GM15510 (cell line): ENCODE measurements around the gene NAT8L.

Experiments used
- POLR2A ChIP-seq: IDR thresholded peaks from 3 replicates; pipeline ENCODE4 v1.6.1; 2011; ENCODE audit warnings: borderline replicate concordance; ENCODE audit not compliant: insufficient read length; ENCODE audit errors: extremely low read depth

NAT8L gene

GRCh38 chr4:2044542-2045517 is 14.3 kb upstream of the NAT8L start:
- TF ChIP-seq POLR2A = no peak

GRCh38 chr4:2045518-2045951 is 13.6 kb upstream of the NAT8L start:
- TF ChIP-seq POLR2A = no peak

GRCh38 chr4:2046031-2046961 is 12.8 kb upstream of the NAT8L start:
- TF ChIP-seq POLR2A = no peak

- no peak for TF ChIP-seq POLR2A
Measured at GRCh38 chr4:2047031-2047660, 12.0 kb upstream of the NAT8L start.

- TF ChIP-seq POLR2A = no peak
Measured at GRCh38 chr4:2047781-2048581, 11.1 kb upstream of the NAT8L start.

GRCh38 chr4:2048831-2049230 is 10.3 kb upstream of the NAT8L start:
- no peak for TF ChIP-seq POLR2A

- TF ChIP-seq POLR2A = no peak
Measured at GRCh38 chr4:2049381-2049780, 9.7 kb upstream of the NAT8L start.

- TF ChIP-seq POLR2A = no peak
Measured at GRCh38 chr4:2049811-2050210, 9.3 kb upstream of the NAT8L start.

GRCh38 chr4:2051086-2051485 is 8.0 kb upstream of the NAT8L start:
- no peak for TF ChIP-seq POLR2A

GRCh38 chr4:2054217-2054616 is 4.9 kb upstream of the NAT8L start:
- no peak for TF ChIP-seq POLR2A

GRCh38 chr4:2057382-2058065 is 1.6 kb upstream of the NAT8L start:
- TF ChIP-seq POLR2A = no peak

GRCh38 chr4:2058264-2059045 is 672 bp upstream of the NAT8L start:
- TF ChIP-seq POLR2A = no peak

GRCh38 chr4:2059726-2060602 is 837 bp downstream of the NAT8L start:
- no peak for TF ChIP-seq POLR2A
